ENCODE measurements around the gene MGAM2.
A peak's percentile ranks its signal among the peaks of the same experiment; 100 is the strongest.
"Not testable (repeated sequence)": the region's sequence is repeated elsewhere in the genome, so short reads cannot be mapped to it uniquely, and the experiment has no call there.

The MGAM2 gene

DNA sequence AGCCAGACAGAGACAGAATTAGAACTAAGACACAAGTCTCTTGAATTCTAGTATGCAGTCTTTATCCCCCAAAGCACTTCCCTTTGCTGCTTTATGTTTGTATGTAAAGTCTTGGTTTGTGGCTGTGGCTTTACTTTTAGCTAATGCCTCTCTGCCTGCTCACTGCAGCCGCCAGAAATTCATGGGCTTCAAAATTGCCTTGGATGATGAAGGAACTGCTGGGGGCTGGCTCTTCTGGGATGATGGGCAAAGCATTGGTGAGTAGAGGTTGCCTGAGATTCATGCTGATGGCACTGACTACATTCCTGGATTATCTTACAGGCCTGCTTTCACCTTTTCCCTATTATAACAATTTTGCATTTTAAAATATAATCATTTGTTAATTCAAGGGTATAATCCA lies 10.9 kb upstream of the MGAM2 start:
- no peak for DNase-seq (ENCODE audit: low read depth)
- no peak for TF ChIP-seq CTCF (conservative IDR thresholded peaks at IDR 0.05; ENCODE audit: low read depth, low read length)
- H3K4me3 ChIP-seq (ENCODE audit: low read depth, low read length), result no peak overlapping the region

- H3K4me3 ChIP-seq (ENCODE audit: low read depth, low read length); DNase-seq (ENCODE audit: low read depth): not testable (repeated sequence)
Observed at GRCh38 chr7:142101794-142102193, 9.7 kb upstream of the MGAM2 start.

GRCh38 chr7:142104550-142105527 lies 6.7 kb upstream of the MGAM2 start:
- no peak for TF ChIP-seq CTCF (conservative IDR thresholded peaks at IDR 0.05; ENCODE audit: low read depth, low read length)
- no peak overlapping the region for H3K4me3 ChIP-seq (ENCODE audit: low read depth, low read length)
- peak; percentile 21 for DNase-seq (ENCODE audit: low read depth)

- no peak for TF ChIP-seq CTCF (conservative IDR thresholded peaks at IDR 0.05; ENCODE audit: low read depth, low read length)
- no peak for DNase-seq (ENCODE audit: low read depth)
- no peak overlapping the region for H3K4me3 ChIP-seq (ENCODE audit: low read depth, low read length)
Observed at GRCh38 chr7:142108728-142109505, 2.6 kb upstream of the MGAM2 start.

- TF ChIP-seq CTCF (conservative IDR thresholded peaks at IDR 0.05; ENCODE audit: low read depth, low read length), result no peak
- no peak for DNase-seq (ENCODE audit: low read depth)
- H3K4me3 ChIP-seq (ENCODE audit: low read depth, low read length), result no peak overlapping the region
Observed at GRCh38 chr7:142110098-142110497, 1.4 kb upstream of the MGAM2 start.

- no peak for TF ChIP-seq CTCF (conservative IDR thresholded peaks at IDR 0.05; ENCODE audit: low read depth, low read length)
- DNase-seq (ENCODE audit: low read depth), result no peak
- H3K4me3 ChIP-seq (ENCODE audit: low read depth, low read length), result no peak overlapping the region
Observed at GRCh38 chr7:142110638-142111037, 880 bp upstream of the MGAM2 start.

DNA sequence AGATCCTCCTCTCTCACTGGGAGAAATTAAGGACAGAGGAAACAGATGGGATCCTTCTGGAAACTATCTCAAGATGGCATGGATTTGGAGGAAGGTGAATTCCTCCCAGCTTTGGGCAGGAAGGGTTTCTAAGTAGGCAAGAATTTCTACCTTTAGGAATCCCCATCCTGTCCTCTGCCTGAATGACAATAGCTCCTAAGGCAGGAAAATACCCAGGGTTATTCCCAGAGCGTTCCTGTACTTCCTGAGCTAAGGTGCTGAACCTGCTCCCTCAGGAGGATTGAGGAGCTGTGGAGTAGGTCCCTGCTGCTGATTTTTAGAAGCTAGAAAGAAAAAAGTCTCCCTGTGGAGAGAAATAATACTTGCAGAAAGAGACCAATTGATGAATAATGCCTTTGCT lies 568 bp downstream of the MGAM2 start:
- no peak for DNase-seq (ENCODE audit: low read depth)
- no peak overlapping the region for H3K4me3 ChIP-seq (ENCODE audit: low read depth, low read length)
- no peak for TF ChIP-seq CTCF (conservative IDR thresholded peaks at IDR 0.05; ENCODE audit: low read depth, low read length)
